Bronchus fibroblast of lung (primary cell): ENCODE data around the gene OVOL2. TPM values are rescaled to one million over a fixed set of nuclear protein-coding genes. Genes with fewer than 3 reads are reported as not detected.

Source experiments
- total RNA-seq: library from RNA; depleted of rRNA; stranded (reverse); fragments of >200 nt; gene quantifications from 2 replicates; pipeline ENCODE4 v1.2.3, GENCODE V29; 2015

The OVOL2 gene
- not detected in 2 replicates for total RNA-seq

DNA sequence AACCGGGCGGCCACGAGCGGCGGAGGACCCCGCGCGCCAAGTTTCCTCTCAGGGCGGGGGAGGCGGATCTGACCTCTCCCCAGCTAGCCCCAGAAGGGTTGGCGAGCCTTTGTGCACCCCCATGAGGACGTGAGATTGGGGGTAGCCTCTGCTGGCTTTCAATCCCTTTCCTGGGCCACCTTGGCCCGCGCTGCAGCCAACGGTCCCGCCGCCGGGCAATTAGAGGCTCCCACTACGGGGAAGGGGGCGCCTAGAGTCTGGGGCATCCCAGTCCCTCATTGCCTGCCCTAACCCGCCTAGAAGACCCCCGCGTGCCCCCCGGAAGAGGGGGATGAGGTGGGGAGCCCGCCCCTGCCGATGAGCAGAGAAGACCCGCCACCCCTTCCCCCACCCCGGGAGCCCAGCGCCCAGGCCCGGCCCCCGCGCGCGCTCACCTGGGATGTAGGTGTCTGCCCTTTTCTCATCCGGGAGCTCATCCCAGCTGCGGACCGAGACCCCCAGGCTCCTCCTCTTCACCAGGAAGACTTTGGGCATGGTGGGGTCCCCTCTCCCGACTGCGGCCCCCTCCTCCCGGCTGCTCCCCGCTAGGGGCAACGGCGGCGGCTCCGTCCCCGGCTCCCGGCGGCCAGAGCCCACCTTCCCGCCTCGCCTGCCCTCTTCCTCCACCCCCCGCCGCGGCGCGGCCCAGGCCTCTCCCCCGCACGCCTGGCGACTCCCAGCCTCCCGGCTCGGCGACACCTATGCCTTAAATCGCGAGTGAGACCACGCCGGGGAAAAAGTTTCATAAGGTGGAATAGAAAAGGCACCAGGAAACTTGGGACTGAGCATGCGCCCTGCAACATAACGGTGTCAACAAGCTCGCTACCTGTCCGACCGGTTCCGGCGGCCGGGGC is at the start of gene OVOL2:
TSS of gene OVOL2 (minus strand) at position 816 of the 893 bp plus-strand sequence. CDS start at position 534, 282 bp downstream.

Other genes starting within 250 kb of the OVOL2 start
- gene SNX5, start 89.1 kb downstream of the OVOL2 start, total RNA-seq: 106 and 126 TPM in 2 replicates
- 20.8 and 21.9 TPM in 2 replicates for gene MGME1, start 88.9 kb downstream of the OVOL2 start, total RNA-seq
- 8.6 and 9.1 TPM in 2 replicates for gene KAT14, start 79.9 kb upstream of the OVOL2 start, total RNA-seq
- 9.1 and 11.1 TPM in 2 replicates for gene PET117, start 79.9 kb upstream of the OVOL2 start, total RNA-seq
- 13.5 and 17.7 TPM in 2 replicates for gene ZNF133, start 230.6 kb upstream of the OVOL2 start, total RNA-seq